Adrenal gland (tissue), 5 donors: ENCODE data around the gene HIBCH.
A peak's percentile ranks its signal among the peaks of the same experiment; 100 is the strongest.

Source experiments
- CTCF ChIP-seq, 6 experiments: fragments of 450-650 bp in 4 of 6; fragments of 200-600 bp in 2 of 6; sonication (generic) in 1 of 6; IDR thresholded peaks; 1 replicate in 5 of 6; 2 replicates in 1 of 6; pipeline versions ENCODE4 v1.5.1 to v1.8.0; 2016 to 2021; ENCODE audit warnings: antibody characterized with exemption in 6 of 6, mild to moderate bottlenecking in 2 of 6, moderate library complexity in 1 of 6
- POLR2A ChIP-seq, 2 donors: fragments of 450-650 bp; IDR thresholded peaks; one replicate each; pipeline ENCODE4 v1.6.1; 2017; ENCODE audit warnings: antibody characterized with exemption in 2 of 2, mild to moderate bottlenecking in 2 of 2, moderate library complexity in 1 of 2
- donor health status: DM: no; HTN: no; CAD: no.

DNA sequence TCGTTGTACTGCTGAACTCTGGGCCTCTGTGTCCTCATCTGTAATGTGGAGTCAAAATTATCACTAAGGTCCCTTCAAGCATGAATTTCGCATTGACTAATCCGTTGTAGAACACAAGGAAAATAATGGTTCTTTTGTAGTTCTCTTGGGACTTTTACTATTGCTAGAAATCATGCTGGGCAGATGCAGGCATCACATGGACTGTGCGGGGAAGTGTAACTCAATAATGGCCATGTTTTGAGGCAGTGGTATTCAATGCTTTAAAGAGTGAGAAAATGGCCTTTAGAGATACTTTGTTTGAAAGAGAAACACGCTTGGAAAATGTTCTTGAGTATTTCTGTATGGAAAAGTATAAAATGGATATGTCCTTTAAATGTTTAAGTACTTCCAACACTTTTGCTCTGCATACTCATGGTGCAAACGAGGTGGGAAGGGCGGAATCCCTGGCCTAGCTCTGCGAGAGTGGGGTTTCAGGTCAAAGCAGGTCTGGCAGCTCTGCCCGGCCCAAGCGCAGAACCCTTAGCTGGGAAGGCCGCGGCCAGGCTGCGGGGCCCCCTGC lies 139.8 kb downstream of the HIBCH start:
- TF ChIP-seq CTCF (IDR thresholded peaks at IDR 0.05) (peak in 1 of 6 experiments; percentile 22), POLR2A (IDR thresholded peaks at IDR 0.05) (no peak)
